Measurements from ENCODE around the gene OPCML.

Gene OPCML

DNA sequence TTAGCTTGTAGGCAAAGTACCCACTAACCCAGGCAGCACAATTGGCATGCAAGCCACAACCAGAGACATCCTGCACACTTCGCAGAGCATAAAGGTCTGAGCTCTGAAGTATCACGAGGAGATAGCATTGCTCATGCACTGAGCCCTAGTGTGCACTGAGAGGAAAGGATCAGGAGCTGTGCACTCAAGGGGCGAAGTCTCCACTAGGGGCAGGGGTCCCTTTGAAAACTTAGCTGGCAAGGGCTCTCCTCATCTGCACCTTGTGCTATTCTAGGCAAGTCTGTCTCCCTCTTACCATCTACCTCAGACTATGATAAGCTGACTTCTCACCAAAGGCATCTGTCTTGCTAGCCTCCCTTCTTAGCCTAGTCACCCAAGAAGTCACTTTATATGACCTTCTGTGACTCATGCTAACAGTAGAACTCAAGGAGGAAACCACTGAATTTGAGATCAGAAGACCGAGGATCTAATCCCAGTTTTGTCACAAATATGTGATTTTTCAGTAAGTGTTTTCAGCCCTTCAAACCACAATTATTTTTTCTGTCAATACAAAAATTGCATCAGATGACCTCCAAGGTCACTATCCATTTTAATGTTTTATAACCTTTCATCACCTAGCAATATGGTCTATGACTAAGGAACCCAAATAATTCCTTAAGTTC lies 1083.8 kb downstream of the OPCML start:
- H3K9me3 ChIP-seq, result no peaks in the 10 kb centered on the region
- no peak overlapping the region for H3K4me3 ChIP-seq (ENCODE audit: low read depth in 1 of 2, low read length in 1 of 2)
- no peak overlapping the region for H3K27ac ChIP-seq
- no peaks in the 10 kb centered on the region for H3K36me3 ChIP-seq
- no peaks in the 10 kb centered on the region for H3K4me1 ChIP-seq (ENCODE audit: control insufficient read depth in 1 of 2, insufficient read depth in 1 of 2, low read depth in 1 of 2, low read length in 1 of 2)
- H3K27me3 ChIP-seq, result no peaks in the 10 kb centered on the region
- TF ChIP-seq, protein P1, sequence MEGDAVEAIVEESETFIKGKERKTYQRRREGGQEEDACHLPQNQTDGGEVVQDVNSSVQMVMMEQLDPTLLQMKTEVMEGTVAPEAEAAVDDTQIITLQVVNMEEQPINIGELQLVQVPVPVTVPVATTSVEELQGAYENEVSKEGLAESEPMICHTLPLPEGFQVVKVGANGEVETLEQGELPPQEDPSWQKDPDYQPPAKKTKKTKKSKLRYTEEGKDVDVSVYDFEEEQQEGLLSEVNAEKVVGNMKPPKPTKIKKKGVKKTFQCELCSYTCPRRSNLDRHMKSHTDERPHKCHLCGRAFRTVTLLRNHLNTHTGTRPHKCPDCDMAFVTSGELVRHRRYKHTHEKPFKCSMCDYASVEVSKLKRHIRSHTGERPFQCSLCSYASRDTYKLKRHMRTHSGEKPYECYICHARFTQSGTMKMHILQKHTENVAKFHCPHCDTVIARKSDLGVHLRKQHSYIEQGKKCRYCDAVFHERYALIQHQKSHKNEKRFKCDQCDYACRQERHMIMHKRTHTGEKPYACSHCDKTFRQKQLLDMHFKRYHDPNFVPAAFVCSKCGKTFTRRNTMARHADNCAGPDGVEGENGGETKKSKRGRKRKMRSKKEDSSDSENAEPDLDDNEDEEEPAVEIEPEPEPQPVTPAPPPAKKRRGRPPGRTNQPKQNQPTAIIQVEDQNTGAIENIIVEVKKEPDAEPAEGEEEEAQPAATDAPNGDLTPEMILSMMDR (IDR thresholded peaks at IDR 0.05), result no peak

DNA sequence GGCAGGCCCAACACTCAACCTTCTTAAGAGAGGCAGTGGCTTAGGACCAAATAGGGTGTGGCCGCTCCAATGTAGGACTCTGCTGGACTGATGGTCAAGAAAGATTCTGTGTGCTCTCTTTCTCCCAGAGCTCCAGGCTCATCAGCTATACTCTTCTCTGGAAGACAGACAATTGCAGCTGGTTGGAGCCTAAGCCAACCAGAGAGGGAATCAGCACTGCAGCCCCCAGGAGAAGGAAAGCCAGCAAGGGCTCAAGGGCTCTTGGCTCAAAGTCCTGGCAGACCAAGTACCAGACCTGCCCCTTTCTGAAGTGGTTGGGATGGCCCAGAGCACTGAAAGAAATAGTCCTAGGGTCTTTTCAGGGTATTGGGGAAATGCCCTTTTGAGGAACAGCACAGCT lies 1084.5 kb downstream of the OPCML start:
- TF ChIP-seq, protein P1 (IDR thresholded peaks at IDR 0.05), result no peak
- no peak overlapping the region for H3K27ac ChIP-seq
- H3K9me3 ChIP-seq, result no peaks in the 10 kb centered on the region
- no peaks in the 10 kb centered on the region for H3K36me3 ChIP-seq
- H3K27me3 ChIP-seq, result no peaks in the 10 kb centered on the region
- no peaks in the 10 kb centered on the region for H3K4me1 ChIP-seq (ENCODE audit: control insufficient read depth in 1 of 2, insufficient read depth in 1 of 2, low read depth in 1 of 2, low read length in 1 of 2)
- H3K4me3 ChIP-seq (ENCODE audit: low read depth in 1 of 2, low read length in 1 of 2), result no peak overlapping the region

DNA sequence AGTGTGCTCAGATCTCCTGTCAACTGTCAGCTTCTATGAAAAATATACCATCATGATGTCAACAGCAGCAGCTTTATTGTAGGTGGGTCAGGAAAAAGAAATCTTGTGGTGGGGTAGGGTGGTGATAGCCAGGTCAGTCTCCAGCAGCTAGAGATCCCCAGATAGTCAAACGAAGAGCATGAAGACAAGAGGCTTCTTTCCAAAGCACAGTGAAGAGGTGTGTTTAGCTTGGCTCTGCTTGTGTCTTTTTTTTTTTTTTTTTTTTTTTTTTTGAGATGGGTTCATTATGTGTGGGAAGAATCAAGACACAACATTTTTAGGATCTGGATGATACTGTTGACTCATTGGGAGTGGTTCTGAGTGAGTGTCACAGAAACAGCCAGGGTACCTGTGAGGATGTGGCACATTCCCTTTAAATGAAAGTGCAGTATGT lies 1086.4 kb downstream of the OPCML start:
- H3K4me3 ChIP-seq (ENCODE audit: low read depth in 1 of 2, low read length in 1 of 2), result no peak overlapping the region
- no peak overlapping the region for H3K27ac ChIP-seq
- TF ChIP-seq, protein P1 (IDR thresholded peaks at IDR 0.05), result no peak
- H3K9me3 ChIP-seq, result no peaks in the 10 kb centered on the region
- no peaks in the 10 kb centered on the region for H3K4me1 ChIP-seq (ENCODE audit: control insufficient read depth in 1 of 2, insufficient read depth in 1 of 2, low read depth in 1 of 2, low read length in 1 of 2)
- no peaks in the 10 kb centered on the region for H3K36me3 ChIP-seq
- H3K27me3 ChIP-seq, result no peaks in the 10 kb centered on the region

DNA sequence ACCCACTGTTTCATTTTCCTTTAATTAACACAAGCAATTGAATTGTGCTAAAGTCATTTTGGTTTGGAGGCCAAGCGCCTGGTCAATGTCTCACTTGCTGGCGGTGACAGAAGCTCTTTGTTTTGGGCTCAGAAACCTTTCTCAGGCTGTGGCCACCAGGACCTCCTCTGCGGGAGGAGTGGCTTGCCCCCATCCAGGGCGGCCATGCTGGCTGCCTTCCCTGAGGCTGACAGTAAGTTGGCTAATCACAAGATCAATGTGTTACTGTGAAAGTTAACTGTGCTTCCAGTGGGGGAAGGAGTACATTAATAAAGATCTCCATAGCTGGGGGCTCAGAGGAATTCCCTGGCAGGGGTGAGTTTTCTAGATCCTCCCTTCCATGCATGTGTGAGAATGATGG lies 1087.4 kb downstream of the OPCML start:
- no peaks in the 10 kb centered on the region for H3K36me3 ChIP-seq
- H3K4me3 ChIP-seq (ENCODE audit: low read depth in 1 of 2, low read length in 1 of 2), result no peak overlapping the region
- no peaks in the 10 kb centered on the region for H3K4me1 ChIP-seq (ENCODE audit: control insufficient read depth in 1 of 2, insufficient read depth in 1 of 2, low read depth in 1 of 2, low read length in 1 of 2)
- TF ChIP-seq, protein P1 (IDR thresholded peaks at IDR 0.05), result no peak
- no peaks in the 10 kb centered on the region for H3K9me3 ChIP-seq
- H3K27ac ChIP-seq, result no peak overlapping the region
- no peaks in the 10 kb centered on the region for H3K27me3 ChIP-seq

DNA sequence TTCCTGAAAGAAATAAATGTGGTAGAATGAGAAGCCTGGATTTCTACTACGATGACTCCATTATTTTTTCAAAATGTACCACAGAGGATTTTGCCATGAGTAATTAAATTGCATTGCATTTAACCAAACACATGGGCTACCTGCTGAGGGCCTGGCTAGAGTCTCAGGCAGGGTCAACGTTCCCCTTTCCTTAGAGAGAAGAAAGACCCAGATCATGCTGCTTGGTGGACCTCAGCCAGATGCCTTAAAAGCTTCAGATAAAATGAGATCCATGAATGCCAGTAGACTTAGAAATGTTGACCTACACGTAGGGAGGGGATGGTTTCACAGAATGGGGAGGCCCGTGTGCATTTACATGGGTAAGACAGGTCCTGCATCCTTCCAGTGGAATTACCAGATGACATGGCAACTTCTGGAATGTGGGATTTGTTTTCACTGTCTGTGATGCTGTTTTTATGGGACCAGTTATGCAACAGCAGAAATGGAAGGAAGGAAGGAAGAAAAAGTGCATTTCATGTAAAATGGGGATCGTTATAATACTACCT lies 1092.5 kb downstream of the OPCML start:
- Histone ChIP-seq H3K36me3 (no peaks in the 10 kb centered on the region), H3K4me3 (ENCODE audit: low read depth in 1 of 2, low read length in 1 of 2) (no peak overlapping the region), H3K4me1 (ENCODE audit: control insufficient read depth in 1 of 2, insufficient read depth in 1 of 2, low read depth in 1 of 2, low read length in 1 of 2) (no peaks in the 10 kb centered on the region), H3K27me3 (no peaks in the 10 kb centered on the region), H3K27ac (no peak overlapping the region), H3K9me3 (no peaks in the 10 kb centered on the region)
- TF ChIP-seq, protein P1 (IDR thresholded peaks at IDR 0.05), result no peak
